Mesothelial cell of epicardium (in vitro differentiated cells): ENCODE results near the gene CTDSP1. TPM values are rescaled to one million over a fixed set of nuclear protein-coding genes. Genes with fewer than 3 reads are reported as not detected.

Experiments used
- DNase-seq, 2 experiments: peaks; one replicate each; pipeline ENCODE4 v3.0.0; 2021; ENCODE audit warnings: low spot score in 2 of 2; ENCODE audit not compliant: unreplicated experiment in 2 of 2
- H3K27ac Mint-ChIP-seq: 2 replicates; pipeline ENCODE4 v1.8.0; 2021; ENCODE audit warnings: mixed read lengths
- H3K27me3 Mint-ChIP-seq: 2 replicates; pipeline ENCODE4 v1.8.0; 2021; ENCODE audit warnings: low read depth, mixed read lengths
- H3K36me3 Mint-ChIP-seq: 2 replicates; pipeline ENCODE4 v1.8.0; 2021; ENCODE audit warnings: mixed read lengths
- H3K4me1 Mint-ChIP-seq: 2 replicates; pipeline ENCODE4 v1.8.0; 2021; ENCODE audit warnings: mixed read lengths
- H3K4me3 Mint-ChIP-seq: 2 replicates; pipeline ENCODE4 v1.8.0; 2021; ENCODE audit warnings: mild to moderate bottlenecking, moderate library complexity, mixed read lengths
- H3K9me3 Mint-ChIP-seq: 2 replicates; pipeline ENCODE4 v1.8.0; 2021; ENCODE audit warnings: mixed read lengths
- total RNA-seq: library from RNA; stranded (reverse); gene quantifications from 3 replicates; pipeline ENCODE4 v1.2.1, GENCODE V29; 2021
- TF ChIP-seq, protein P1 (sequence below): fragments of 200-600 bp; sonication (generic); IDR thresholded peaks from one replicate; pipeline ENCODE4 v1.5.0; 2021; ENCODE audit warnings: antibody characterized with exemption; ENCODE audit not compliant: unreplicated experiment

The CTDSP1 gene
- total RNA-seq, 1 donor from 2014 or later: 134 TPM

GRCh38 chr2:218395456-218395825, 4.2 kb upstream of the CTDSP1 start:
- no peak for DNase-seq

DNA sequence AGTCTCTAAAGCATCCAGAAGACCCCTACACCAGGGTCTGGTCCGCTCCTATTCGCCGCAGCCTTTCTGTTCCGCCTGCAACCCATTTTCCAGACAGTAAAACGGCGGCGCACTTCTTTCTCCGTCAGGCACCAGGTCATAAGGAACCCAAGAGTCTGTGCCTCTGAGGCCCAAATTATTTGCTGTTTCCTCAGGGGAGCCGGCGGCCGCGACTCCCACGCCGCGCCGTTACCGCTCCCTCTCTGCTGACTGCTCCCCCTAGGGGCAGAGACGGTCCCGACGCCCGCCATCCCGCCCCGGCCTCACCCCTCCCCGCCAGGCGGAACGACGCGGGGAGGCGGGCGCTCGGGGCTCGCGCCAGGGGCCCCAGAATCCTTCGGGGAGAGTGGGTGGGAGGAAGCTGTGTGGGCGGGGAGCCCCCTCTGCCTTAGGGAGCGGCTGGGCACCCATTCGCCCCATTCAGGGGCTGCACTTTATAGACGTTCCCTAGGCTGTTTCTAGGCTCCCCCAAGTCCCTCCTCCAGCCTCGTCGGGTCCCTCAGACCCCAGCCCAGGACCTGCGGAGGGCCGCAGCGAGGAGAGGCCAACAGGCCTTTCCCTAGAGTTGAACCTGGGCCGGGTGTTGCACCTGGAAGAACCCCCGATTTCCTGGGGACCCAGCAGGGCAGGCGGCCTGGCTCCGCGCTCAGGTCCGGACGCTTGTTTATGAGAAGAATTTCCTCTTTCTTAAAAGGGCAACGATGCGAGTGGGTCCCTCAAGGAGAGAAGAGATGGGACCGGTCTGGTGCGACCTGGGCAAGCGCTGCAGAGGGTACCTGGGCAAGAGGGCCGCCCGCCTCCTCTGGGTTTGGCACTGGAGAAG, 3.6 kb upstream of the CTDSP1 start:
- Mint-ChIP-seq H3K9me3 (no peaks in the 10 kb centered on the region), H3K27ac (peak overlapping the region; percentile 96), H3K36me3 (no peaks in the 10 kb centered on the region), H3K4me1 (peaks cover 20% of the 10 kb centered on the region), H3K27me3 (no peaks in the 10 kb centered on the region), H3K4me3 (peak overlapping the region; percentile 88)
- peak; percentile 94 to 97 for DNase-seq
- TF ChIP-seq, protein P1, sequence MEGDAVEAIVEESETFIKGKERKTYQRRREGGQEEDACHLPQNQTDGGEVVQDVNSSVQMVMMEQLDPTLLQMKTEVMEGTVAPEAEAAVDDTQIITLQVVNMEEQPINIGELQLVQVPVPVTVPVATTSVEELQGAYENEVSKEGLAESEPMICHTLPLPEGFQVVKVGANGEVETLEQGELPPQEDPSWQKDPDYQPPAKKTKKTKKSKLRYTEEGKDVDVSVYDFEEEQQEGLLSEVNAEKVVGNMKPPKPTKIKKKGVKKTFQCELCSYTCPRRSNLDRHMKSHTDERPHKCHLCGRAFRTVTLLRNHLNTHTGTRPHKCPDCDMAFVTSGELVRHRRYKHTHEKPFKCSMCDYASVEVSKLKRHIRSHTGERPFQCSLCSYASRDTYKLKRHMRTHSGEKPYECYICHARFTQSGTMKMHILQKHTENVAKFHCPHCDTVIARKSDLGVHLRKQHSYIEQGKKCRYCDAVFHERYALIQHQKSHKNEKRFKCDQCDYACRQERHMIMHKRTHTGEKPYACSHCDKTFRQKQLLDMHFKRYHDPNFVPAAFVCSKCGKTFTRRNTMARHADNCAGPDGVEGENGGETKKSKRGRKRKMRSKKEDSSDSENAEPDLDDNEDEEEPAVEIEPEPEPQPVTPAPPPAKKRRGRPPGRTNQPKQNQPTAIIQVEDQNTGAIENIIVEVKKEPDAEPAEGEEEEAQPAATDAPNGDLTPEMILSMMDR: peak; percentile 96

More at GRCh38 chr2:218395456-218395825, 4.2 kb upstream of the CTDSP1 start:
- no peaks in the 10 kb centered on the region for H3K9me3 Mint-ChIP-seq
- no peaks in the 10 kb centered on the region for H3K27me3 Mint-ChIP-seq
- TF ChIP-seq, protein P1: no peak
- peak overlapping the region; percentile 64 for H3K4me3 Mint-ChIP-seq
- H3K27ac Mint-ChIP-seq: peak overlapping the region; percentile 90
- H3K36me3 Mint-ChIP-seq: no peaks in the 10 kb centered on the region
- peaks cover 20% of the 10 kb centered on the region for H3K4me1 Mint-ChIP-seq

DNA sequence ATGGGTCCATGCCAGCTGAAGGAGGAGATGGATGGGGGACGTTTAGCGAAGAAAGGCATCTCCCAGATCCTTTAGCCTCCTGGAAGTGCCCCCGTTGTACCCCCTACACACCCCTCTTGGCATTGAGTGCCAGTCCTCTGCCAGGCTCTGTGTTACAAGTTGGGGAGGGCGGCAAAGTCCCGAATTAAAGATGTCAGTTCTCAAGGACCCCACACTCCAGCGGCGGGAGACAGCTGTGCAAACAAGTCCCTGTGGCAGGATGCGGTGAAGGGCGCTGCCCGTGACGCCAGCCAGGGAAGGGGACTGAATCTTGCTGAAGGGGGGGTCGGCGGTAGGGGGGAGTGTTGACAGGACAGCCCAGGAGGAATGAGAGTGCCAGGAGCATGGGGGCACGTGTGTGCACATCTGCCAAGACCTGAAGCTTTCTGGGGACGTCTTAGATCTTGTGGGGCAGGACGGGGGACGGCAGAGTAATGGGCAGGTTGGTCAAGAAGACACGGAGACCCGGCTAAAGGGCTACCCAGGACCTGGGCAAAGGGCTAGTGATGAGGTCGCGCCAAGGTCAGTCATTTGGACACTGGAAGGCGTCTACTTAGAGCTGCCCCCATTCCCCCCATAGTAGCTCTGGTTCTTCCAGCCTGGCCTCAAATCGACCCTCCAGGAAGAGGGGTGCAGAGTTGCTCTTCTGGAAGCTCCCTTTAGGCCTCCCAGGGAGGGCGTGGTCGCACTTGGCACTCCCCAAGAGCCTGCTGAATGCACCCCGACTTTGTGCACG, 2.8 kb upstream of the CTDSP1 start:
- Mint-ChIP-seq H3K4me1 (peaks cover 28% of the 10 kb centered on the region), H3K27ac (peak overlapping the region; percentile 96), H3K36me3 (no peaks in the 10 kb centered on the region), H3K9me3 (no peaks in the 10 kb centered on the region), H3K4me3 (peak overlapping the region; percentile 88), H3K27me3 (no peaks in the 10 kb centered on the region)
- TF ChIP-seq, protein P1: no peak
- peak in 1 of 2 experiments; percentile 69 for DNase-seq

DNA sequence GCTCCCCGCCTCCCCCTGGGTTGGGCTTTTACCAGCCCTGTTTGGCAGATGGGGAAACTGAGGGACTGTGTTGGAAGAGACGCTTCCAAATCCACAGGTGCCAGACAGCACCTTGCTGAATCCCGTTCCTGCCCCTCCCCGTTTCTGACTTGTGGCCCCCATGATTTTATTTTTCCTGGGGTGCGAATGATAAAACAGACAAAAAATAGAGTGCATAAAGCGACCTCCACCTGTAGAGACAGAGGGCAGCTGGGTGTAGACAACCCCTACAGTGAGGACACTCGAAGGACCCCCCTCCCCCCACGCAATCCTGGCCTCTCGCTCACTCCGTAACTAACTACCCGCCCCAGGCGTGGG, 2.2 kb upstream of the CTDSP1 start:
- H3K4me1 Mint-ChIP-seq: peaks cover 28% of the 10 kb centered on the region
- H3K36me3 Mint-ChIP-seq: no peaks in the 10 kb centered on the region
- H3K27me3 Mint-ChIP-seq: no peaks in the 10 kb centered on the region
- no peak for DNase-seq
- TF ChIP-seq, protein P1: no peak
- H3K27ac Mint-ChIP-seq: peak overlapping the region; percentile 96
- H3K9me3 Mint-ChIP-seq: no peaks in the 10 kb centered on the region
- peak overlapping the region; percentile 88 for H3K4me3 Mint-ChIP-seq

DNA sequence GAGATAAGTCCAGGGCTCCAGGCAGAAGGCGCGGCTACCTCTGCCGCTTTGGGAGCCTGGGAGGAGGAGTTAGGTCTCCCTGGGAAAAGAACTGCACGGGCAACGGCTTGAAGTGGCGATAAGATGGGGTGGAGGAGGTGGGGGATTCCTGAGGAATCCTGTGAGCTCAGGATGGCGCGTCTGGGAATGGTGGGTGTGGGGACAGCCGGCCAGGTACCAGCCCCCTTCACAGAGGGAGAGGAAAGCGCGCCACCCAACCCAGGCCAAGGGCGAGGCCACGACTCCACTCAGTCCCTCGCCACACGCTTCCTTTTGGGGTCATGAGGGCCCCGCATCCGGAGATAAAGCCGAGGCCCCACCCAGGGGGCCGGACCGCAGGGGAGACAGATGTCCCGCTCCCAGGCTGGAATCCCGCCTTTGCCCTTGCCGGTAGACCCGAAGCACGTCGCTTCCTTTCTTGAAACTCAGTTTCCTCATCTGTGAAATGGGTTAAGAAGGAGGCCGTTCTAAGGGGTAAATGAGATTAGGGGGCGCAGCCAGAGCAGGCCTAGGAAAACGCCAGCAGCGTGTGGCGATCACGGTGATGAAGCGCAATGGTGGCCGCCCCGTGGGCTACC, 1.7 kb upstream of the CTDSP1 start:
- Mint-ChIP-seq H3K36me3 (no peaks in the 10 kb centered on the region), H3K27ac (peak overlapping the region; percentile 96), H3K4me3 (peak overlapping the region; percentile 88), H3K4me1 (peaks cover 28% of the 10 kb centered on the region), H3K27me3 (no peaks in the 10 kb centered on the region), H3K9me3 (no peaks in the 10 kb centered on the region)
- DNase-seq: peak in 1 of 2 experiments; percentile 69
- TF ChIP-seq, protein P1: no peak
